ENCODE results near the gene PSMF1. TPM values are rescaled to one million over a fixed set of nuclear protein-coding genes. Genes with fewer than 3 reads are reported as not detected.

PSMF1 gene
- polyA plus RNA-seq, 1 donor from 2014 or later, result 236 TPM

GRCh38 chr20:1137236-1137635, 18.8 kb downstream of the PSMF1 start:
- no peaks in the 10 kb centered on the region for H3K9me3 ChIP-seq (ENCODE audit: low read length)
- H3K9ac ChIP-seq (ENCODE audit: low read length), result no peak overlapping the region
- H3K36me3 ChIP-seq (ENCODE audit: insufficient read depth, low read length), result peaks cover 3% of the 10 kb centered on the region
- no peaks in the 10 kb centered on the region for H3K27me3 ChIP-seq (ENCODE audit: insufficient read depth, low read depth, low read length)
- H3K79me2 ChIP-seq (replicated peaks; ENCODE audit: insufficient read depth, low read length), result peaks cover 7% of the 10 kb centered on the region
- TF ChIP-seq RAD21 (conservative IDR thresholded peaks at IDR 0.05) (no peak), SMC3 (conservative IDR thresholded peaks at IDR 0.05; ENCODE audit: poor library complexity) (no peak), POLR2AphosphoS5 (IDR thresholded peaks at IDR 0.05) (no peak), EP300 (conservative IDR thresholded peaks at IDR 0.05; ENCODE audit: poor library complexity, severe bottlenecking) (no peak), MXI1 (conservative IDR thresholded peaks at IDR 0.05; ENCODE audit: poor library complexity, severe bottlenecking) (no peak)
- no peaks in the 10 kb centered on the region for H3K9me2 ChIP-seq (ENCODE audit: insufficient read depth, low read length)
- H3K4me2 ChIP-seq (ENCODE audit: low read length), result no peak overlapping the region
- no peak overlapping the region for H2AFZ ChIP-seq (ENCODE audit: low read depth, low read length)
- H3K4me3 ChIP-seq (ENCODE audit: low read length), result no peak overlapping the region
- no peaks in the 10 kb centered on the region for H3F3A ChIP-seq (ENCODE audit: insufficient read depth, low read length, poor library complexity, severe bottlenecking)
- no peaks in the 10 kb centered on the region for H4K20me1 ChIP-seq (ENCODE audit: insufficient read depth)
- no peak overlapping the region for H3K27ac ChIP-seq (ENCODE audit: low read length)

DNA sequence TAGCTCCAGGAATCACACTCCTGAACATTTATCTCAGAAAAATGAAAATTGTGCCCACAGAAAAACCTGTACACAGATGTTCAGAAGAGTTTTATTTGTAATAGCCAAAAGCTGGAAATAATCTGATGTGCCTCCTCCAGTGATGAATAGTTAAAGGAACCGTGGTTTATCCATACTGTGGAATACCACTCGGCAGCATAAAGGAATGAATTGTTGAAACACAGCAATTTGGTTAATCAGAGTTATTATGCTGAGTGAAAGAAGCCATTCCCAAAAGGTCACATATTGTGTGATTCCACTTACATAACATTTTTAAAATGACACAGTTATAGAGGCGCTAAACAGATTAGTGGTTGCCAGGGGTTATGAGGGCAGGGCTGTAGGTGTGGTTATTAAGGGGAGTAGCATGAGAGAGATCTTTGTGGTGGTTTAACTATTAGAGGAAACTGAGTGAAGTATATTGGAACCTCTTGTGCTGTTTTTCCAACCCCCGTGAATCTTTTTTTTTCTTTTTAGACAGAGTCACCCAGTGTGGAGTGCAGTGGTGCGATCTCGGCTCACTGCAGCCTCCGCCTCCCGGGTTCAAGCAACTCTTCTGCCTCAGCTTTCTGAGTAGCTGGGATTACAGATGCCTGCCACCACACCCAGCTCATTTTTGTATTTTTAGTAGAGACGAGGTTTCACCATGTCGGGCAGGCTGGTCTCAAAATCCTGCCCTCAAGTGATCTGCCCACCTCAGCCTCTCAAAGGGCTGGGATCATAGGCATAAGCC, 26.2 kb downstream of the PSMF1 start:
- Histone ChIP-seq H2AFZ (ENCODE audit: low read depth, low read length) (no peak overlapping the region), H3K27me3 (ENCODE audit: insufficient read depth, low read depth, low read length) (no peaks in the 10 kb centered on the region), H3K9ac (ENCODE audit: low read length) (no peak overlapping the region), H3K79me2 (replicated peaks; ENCODE audit: insufficient read depth, low read length) (no peaks in the 10 kb centered on the region), H3K4me2 (ENCODE audit: low read length) (no peak overlapping the region), H3F3A (ENCODE audit: insufficient read depth, low read length, poor library complexity, severe bottlenecking) (no peaks in the 10 kb centered on the region), H3K9me2 (ENCODE audit: insufficient read depth, low read length) (no peaks in the 10 kb centered on the region), H3K4me3 (ENCODE audit: low read length) (no peak overlapping the region), H3K36me3 (ENCODE audit: insufficient read depth, low read length) (no peaks in the 10 kb centered on the region), H4K20me1 (ENCODE audit: insufficient read depth) (no peaks in the 10 kb centered on the region), H3K27ac (ENCODE audit: low read length) (no peak overlapping the region), H3K9me3 (ENCODE audit: low read length) (no peaks in the 10 kb centered on the region)
- TF ChIP-seq MXI1 (conservative IDR thresholded peaks at IDR 0.05; ENCODE audit: poor library complexity, severe bottlenecking) (no peak), REST (IDR thresholded peaks at IDR 0.05; ENCODE audit: borderline replicate concordance) (no peak), CTCF (IDR thresholded peaks at IDR 0.05; ENCODE audit: poor library complexity, severe bottlenecking) (no peak), TAF1 (IDR thresholded peaks at IDR 0.05; ENCODE audit: low read depth) (no peak)

GRCh38 chr20:1146957-1147356, 28.6 kb downstream of the PSMF1 start:
- no peaks in the 10 kb centered on the region for H3K79me2 ChIP-seq (replicated peaks; ENCODE audit: insufficient read depth, low read length)
- no peaks in the 10 kb centered on the region for H3F3A ChIP-seq (ENCODE audit: insufficient read depth, low read length, poor library complexity, severe bottlenecking)
- no peaks in the 10 kb centered on the region for H3K36me3 ChIP-seq (ENCODE audit: insufficient read depth, low read length)
- no peak overlapping the region for H3K27ac ChIP-seq (ENCODE audit: low read length)
- H3K4me3 ChIP-seq (ENCODE audit: low read length), result no peak overlapping the region
- H3K4me2 ChIP-seq (ENCODE audit: low read length), result no peak overlapping the region
- no peaks in the 10 kb centered on the region for H3K9me2 ChIP-seq (ENCODE audit: insufficient read depth, low read length)
- H3K27me3 ChIP-seq (ENCODE audit: insufficient read depth, low read depth, low read length), result no peaks in the 10 kb centered on the region
- no peak overlapping the region for H3K9ac ChIP-seq (ENCODE audit: low read length)
- H3K9me3 ChIP-seq (ENCODE audit: low read length), result no peaks in the 10 kb centered on the region
- H4K20me1 ChIP-seq (ENCODE audit: insufficient read depth), result no peaks in the 10 kb centered on the region
- H2AFZ ChIP-seq (ENCODE audit: low read depth, low read length), result no peak overlapping the region
- TF ChIP-seq CTCF (IDR thresholded peaks at IDR 0.05; ENCODE audit: poor library complexity, severe bottlenecking), result no peak
- no peak for TF ChIP-seq EZH2 (IDR thresholded peaks at IDR 0.05; ENCODE audit: borderline replicate concordance, insufficient read depth, low read length, poor library complexity, severe bottlenecking)
- TF ChIP-seq TAF1 (IDR thresholded peaks at IDR 0.05; ENCODE audit: low read depth), result no peak
- no peak for TF ChIP-seq RAD21 (conservative IDR thresholded peaks at IDR 0.05)
- TF ChIP-seq EP300 (conservative IDR thresholded peaks at IDR 0.05; ENCODE audit: poor library complexity, severe bottlenecking), result no peak
- TF ChIP-seq MXI1 (conservative IDR thresholded peaks at IDR 0.05; ENCODE audit: poor library complexity, severe bottlenecking), result no peak
- no peak for TF ChIP-seq POLR2AphosphoS5 (IDR thresholded peaks at IDR 0.05)
- no peak for TF ChIP-seq REST (IDR thresholded peaks at IDR 0.05; ENCODE audit: borderline replicate concordance)
- TF ChIP-seq SMC3 (conservative IDR thresholded peaks at IDR 0.05; ENCODE audit: poor library complexity), result no peak
